SK-N-DZ (cell line): ENCODE measurements around the gene TRIM43B. TPM values are rescaled to one million over a fixed set of nuclear protein-coding genes. Genes with fewer than 3 reads are reported as not detected.
"Not testable (repeated sequence)": the region's sequence is repeated elsewhere in the genome, so short reads cannot be mapped to it uniquely, and the experiment has no call there.

Experiments used
- DNase-seq: peaks from one replicate; pipeline ENCODE4 v3.0.0-alpha.2; 2015; ENCODE audit warnings: low spot score
- polyA plus RNA-seq, 2 experiments: library from polyadenylated mRNA; depleted of rRNA; stranded (reverse); fragments of >200 nt; gene quantifications; 2 replicates each; pipeline ENCODE4 v1.2.3, GENCODE V29; 2014

The TRIM43B gene
- polyA plus RNA-seq (2014; cell fraction: cytosol; rRNA removed) = not detected in 2 replicates
- not detected in 2 replicates for polyA plus RNA-seq (2014; cell fraction: nucleus; rRNA removed)

DNA sequence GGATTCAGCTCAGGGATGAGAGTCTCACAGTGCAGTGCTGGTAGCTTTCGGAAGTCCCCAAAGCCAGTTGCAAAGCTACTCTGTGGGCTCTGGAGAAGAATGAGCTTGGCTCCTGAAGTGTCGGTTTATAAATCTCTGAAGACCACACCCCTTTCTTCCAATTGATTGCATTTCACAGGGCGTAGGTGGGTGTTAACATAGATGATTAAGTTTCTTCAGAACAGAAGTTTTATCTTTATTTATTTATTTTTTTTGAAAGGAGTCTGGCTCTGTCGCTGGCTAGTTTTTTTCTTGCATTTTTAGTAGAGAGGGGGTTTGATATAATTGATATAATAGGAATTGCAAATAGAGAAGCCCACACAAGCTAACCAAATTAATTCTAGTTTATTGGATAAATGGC, at the start of gene TRIM43B:
Gene TRIM43B, minus strand, starts transcription at position 101 of the 400 bp plus-strand sequence. CDS start 2,040 bp downstream, outside the sequence.
- DNase-seq = not testable (repeated sequence)

DNA sequence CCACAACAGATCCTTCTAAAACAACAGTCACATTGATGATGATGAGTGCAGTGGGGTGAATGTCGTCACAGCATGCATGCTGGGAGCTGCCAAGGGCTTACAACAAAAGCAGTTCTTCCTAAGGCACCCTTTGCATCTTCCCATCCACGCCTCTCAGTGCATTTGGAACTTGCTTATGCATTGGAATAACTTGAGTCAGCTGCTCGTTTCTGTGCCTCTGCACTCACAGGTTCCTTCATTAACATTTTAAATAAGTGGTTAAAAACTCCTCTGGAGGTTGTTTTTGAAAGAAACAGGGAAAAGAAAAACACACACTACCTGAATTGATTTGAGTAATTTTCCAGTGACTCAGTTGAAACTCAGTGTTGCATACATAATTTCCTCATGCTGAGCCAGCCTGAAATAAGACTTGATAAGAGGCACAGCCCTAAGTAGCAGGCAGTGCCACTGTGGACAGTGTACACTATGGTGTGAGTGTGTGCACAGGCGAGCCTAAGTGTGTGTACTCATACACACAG, 46.8 kb upstream of the TRIM43B start:
- DNase-seq = no peak

DNA sequence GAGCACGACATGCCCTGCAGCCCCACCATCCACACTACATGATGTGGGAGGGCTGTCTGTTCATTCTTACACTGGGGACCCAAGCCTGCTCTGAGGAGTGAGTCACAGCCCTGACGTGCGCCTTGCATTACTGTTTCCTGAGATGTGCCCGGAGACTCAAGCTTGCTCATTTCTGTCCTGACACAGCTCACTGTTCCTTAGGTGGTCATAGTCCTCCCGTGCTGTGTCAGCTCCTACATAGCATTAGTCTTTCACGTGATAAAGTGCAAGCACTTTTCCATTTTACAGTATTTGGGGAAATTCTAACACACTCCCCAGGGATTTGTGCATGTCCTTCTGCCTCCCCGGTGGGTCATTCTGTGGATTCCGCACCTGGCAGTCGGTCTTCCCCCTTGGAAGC, 46.2 kb upstream of the TRIM43B start:
- DNase-seq = no peak

DNA sequence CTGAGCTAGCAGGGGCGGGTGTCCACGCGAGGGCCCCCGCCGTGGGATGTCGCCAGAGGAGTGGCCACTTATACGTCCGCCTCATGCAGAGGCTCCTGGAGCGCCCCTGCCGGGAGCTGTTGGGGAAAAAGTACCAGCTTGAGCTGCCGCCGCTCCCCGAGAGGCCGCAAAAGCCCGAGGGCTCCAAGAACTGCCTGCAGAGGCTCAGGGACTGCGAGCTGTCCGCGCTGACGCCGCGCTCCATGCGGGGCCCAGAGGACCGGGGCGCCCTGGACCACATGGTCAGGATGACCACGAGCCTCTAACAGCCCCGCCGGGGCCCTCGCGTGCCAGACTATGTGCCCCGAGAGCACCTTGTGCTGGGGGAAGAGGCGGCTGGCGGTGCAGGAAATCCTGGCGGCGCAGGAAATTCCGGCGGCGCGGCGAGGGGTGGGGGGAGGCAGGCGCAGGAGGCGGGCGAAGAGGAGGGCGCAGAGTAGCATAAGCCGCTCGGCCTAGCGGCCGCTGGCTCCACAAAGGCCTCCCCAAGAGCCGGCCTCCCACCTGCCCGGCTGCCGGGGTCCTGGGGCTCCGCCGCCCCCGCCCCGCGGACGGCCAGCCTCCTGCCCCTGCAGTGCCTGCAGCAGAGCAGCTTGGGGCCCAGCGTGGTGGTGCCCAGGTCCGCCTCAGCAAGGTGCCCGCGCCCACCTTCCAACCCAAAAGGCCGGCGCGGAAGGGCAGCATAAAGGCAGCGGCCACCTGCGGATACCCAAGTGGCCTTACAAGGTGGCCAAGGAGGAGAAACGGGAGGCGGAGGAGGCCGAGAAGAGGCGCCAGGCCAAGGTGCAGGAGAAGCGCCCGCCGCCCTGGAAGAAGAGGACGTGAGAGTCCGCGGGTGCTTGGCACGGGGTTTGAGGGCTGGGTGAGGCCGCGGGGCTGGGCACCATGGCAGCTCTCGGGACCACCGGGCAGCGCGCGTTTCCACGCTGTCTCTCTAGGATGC, 42.1 kb upstream of the TRIM43B start:
- no peak for DNase-seq

DNA sequence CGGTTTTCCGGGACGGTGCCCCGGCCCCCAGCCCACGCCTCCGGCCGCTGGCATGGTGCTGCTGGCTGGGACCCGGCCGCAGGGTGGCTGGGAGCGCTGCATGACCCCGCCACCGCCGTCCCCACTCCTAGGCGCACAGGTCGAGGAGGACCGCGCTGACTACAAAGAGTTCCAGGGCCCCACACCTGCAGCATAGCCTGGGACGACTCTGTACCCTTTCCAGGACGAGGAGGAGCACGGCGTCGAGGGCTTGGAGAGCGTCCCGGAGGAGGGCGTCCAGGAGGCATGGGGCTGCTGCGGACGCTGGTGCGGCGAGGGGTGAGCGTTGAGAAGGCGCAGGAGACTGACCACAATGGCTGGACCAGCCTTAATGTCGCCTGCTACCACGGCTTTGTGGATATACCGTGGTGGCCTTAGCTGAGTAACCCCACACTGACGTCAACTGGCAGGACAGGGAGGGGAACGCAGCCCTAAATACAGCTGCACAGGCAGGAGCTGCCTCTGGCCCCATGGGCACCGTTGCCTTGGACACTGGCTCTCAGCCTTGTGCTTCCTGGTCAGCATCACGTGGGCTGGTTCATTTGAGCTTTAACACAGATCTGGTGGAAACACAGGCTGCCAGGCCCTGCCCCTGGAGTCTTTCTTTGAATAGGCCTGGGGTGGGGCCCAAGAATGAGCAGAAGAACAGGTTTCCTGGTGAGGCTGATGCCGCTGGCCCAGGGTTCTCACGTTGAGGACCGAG, 40.9 kb upstream of the TRIM43B start:
- no peak for DNase-seq

DNA sequence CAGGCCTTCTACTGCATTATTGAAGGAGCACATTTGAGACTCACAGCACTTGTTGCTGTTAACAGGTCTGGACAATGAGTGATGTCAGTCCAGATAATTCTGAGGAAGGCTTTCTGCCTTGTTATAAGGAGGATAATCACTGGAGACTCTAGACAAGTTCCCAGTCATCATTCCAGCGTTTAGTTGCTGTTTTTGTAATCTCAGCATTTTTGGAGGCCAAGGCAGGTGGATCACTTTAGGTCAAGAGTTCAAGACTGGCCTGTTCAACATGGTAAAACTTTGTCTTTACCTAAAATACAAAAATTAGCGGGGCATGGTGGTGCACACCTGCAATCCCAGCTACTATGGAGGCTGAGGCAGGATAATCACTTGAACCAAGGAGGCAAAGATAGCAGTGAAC, 39.6 kb upstream of the TRIM43B start:
- no peak for DNase-seq

DNA sequence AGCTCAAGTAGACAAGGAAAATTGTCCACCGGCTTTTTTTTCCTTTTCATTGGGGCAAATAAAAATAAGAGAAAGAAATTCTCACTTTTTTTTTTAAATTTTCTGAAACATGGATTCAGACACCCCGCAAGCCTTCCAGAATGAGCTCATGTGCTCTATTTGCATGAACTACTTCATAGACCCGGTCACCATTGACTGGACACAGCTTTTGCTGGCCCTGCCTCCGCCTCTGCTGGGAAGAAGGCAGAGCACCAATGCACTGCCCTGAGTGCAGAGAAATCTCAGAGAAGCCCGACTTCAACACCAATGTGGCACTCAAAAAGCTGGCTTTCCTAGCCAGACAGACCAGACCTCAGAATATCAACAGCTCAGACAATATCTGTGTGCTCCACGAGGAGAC, 30.2 kb upstream of the TRIM43B start:
- DNase-seq = no peak

DNA sequence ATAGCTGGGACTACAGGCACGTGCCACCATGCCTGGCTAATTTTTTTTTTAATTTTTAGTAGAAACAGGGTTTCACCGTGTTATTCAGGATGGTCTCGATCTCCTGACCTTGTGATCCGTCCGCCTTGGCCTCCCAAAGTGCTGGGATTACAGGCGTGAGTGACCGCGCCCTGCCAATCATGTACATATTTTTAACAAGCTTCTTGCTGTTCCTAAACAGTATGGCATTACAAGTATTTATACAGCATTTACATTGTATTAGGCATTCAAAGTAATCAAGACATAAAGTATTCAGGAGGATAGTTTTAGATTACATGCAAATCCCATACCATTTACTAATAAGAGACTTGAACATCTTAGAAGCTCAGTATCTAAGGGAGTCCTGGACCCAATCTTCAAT, 29.7 kb upstream of the TRIM43B start:
- DNase-seq = not testable (repeated sequence)

DNA sequence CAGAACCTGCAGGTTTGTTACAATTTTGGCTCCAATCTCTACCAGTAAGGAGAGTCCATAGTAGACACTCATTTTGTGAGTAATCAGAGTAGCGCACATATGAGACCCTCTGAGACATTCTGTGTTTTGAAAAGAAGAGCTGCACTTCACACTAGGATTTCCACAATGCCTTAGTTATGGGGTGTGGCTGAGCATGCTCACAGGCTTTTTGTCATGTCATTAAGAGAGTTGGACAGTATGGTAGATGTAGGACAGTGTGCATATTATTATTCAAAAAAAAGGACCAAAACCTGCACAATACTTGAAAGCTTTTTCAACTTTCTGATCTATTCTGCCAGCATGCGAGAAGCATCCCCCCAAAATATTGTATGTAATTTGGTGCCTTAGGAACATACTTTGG, 24.9 kb upstream of the TRIM43B start:
- DNase-seq = no peak

DNA sequence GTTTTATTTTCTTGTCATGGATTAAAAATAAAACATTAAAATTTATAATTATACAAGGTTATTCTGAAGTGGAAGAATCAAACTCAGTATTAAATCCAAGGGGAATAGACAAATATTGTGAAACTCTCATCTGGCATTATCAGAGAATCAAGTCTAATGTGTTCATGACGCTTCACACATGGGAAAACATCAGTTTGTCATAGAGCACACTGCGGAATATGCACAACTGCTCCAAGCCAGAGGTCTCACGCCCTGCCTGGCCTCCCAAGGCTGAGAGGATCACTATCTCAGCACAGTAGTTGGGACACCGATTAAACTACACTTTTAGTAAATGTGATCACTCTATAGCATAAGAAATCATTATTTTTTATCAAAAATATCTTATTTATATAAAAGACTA, 20.7 kb upstream of the TRIM43B start:
- DNase-seq = no peak

DNA sequence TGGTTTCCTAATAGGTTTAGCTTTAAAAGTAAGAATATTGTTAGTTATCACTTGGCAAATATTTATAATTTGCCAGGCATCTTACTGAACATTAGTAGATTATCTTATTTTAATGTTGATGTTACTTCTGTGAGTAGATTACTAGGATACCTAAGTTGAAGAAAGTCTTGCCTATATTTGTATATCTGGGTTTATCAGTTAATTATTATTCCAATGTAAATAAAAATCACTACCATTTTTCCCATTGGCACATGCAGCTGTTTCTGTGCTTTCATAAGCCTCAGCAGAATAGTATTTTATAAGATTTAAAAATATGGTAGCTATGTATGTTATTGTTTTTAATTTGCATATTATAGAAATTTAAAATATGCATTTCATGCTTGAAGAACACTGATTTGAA, 16.3 kb upstream of the TRIM43B start:
- DNase-seq = no peak

DNA sequence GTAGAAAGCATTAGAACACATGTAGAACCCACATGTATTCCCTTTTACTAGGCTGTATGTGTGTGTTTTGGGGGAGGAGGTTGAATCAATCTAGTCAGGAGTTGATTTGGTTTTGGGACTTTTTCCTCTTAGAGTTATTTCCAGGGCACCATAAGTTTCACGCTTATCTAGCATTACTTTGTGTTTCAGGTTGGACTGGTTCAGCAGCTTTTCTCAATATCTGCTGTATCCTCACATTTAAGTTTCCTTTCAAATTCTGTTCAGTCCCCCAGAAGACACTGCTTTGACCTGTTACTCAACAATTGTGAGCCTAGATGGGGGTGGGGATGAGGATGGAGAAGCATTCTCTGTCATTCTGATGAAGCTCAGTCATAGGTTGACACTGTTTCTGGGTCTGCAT, 7.5 kb upstream of the TRIM43B start:
- DNase-seq = not testable (repeated sequence)

DNA sequence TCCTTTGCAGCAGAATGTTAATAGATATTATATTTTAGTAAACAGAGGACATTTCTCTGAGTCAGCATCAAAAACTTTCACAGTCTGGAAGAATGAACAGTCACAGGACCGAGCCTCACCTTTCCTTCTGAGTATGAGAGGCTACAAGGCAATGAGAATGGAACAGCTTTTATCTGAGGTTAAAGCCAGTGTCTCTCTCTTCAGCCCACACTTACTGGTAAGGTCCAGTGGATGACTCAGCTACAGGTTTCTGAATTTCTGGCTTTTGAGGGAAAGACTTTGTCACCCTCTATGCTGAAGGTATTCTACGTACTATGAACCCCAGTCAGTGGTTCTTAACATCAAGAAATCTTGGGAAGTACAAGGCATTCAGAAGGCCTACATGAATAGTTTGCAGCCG, 9.5 kb downstream of the TRIM43B start:
- DNase-seq = not testable (repeated sequence)

DNA sequence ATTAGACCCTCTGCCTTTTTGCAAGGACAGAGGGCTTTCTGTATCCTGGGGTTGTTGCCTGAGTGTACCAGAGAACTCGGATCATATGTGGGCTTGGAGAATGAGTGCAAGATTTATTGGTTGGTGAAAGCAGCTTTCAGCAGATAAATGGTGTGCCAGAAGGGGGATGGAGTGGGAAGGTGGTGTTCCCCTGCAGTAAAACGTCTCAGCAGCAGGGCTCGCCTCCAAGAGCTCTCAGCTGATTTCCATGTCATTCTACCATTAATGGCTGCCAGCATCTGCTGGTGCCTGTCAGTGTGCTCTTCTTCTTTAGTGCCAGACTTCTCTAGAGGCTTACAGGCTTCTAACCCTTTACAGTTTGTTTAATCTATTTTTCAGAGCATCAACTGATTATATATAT, 16.6 kb downstream of the TRIM43B start:
- not testable (repeated sequence) for DNase-seq

DNA sequence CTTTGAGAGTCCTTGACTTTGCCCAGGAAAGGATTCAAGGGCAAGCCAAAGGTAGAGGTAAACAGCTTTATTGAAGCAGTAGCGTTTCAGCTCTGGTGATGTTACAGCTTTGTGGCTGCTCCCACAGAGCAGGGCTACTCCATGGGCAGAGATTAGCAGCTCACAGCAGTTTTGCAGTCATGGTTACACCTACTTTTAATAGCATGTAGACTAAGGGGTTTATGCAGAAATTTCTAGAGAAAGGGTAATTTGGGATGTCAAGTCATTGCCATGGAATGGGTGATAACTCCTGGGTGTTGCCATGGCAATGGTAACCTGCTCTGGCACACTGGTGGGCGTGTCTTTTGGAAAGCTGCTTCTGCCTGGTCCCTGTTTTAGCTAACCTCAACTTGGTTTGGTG, 18.0 kb downstream of the TRIM43B start:
- DNase-seq = not testable (repeated sequence)

DNA sequence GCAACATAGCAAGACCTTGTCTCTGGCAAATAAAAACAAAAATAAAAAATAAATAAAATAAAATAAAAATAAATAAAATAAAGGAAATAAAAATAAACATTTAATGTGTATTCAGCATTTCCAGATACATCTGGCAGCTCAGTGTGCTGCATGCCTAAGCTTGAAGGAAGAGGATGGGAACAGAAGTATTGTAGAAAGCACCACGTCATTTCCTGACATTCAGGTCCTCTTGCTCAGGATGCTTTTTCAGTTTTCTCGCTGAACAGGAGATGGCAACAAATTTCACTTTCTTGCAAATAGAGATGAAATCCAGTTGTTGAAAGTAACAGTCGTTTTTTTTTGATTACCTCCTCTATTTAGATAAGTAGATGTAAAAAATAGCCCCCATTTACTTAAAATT, 21.3 kb downstream of the TRIM43B start:
- DNase-seq = not testable (repeated sequence)

DNA sequence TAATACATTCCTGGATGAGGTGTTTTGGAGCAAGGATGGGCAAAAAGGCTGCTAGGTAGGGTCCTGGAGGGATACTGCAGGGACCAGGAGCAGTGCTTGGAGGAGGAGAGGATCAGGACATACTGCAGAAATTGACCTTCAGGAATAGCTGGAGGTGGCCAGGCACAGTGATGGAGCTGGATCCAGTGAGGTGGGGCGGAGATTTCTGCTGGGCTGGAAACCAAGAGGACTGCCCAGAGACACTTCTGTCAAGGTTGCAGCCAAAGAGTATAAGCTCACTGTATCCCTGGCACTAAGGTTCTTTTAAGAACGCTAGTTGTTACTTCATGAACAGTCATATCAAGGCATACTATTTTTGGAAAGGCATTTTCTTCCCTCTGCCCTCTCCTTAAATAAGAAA, 39.2 kb downstream of the TRIM43B start:
- not testable (repeated sequence) for DNase-seq

DNA sequence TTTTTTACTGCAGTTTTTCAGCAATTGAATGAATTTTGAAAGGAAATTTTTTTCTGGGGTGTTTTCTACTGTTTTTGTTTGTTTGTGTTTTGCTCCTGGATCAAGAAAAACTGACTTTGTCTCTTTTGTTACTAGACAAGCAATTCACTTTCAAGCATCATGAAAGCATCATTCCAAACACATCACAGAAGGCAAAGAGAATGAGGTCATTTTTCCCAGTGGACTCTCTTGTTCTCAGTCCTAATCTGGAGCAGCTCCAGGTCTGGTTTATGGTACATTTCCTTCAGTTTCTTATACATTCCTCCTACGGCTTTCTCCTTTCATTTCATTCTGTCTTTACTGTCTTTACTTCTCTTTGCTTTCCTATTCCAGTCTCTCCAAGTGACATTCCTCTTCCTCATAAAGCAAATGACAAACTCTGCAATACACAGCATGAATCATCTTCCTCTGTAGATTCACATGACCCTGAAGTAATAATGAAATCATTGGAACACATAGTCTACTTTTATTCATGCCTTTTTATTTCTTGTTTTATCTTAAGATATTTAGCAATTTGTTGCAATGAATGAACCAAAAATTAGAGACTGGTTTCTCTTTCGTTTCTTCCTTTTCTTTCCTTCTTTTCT, 42.0 kb downstream of the TRIM43B start:
- not testable (repeated sequence) for DNase-seq

DNA sequence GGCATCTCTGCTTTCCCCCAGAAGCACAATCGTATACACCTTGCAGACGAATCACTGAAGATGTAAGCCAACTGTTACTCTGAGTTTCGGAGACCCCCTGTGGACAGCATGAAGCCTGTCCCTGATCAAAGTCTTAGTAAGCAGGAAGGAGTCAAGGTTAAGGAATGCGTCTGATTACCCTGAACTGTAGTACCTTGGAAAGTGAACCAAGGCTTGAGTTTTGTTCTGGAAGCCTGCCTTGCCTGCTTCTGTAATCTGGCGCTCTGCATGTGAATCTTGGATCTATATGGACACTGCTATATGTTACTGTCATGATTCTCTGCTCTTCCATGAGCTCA, 48.7 kb downstream of the TRIM43B start:
- DNase-seq = not testable (repeated sequence)

DNA sequence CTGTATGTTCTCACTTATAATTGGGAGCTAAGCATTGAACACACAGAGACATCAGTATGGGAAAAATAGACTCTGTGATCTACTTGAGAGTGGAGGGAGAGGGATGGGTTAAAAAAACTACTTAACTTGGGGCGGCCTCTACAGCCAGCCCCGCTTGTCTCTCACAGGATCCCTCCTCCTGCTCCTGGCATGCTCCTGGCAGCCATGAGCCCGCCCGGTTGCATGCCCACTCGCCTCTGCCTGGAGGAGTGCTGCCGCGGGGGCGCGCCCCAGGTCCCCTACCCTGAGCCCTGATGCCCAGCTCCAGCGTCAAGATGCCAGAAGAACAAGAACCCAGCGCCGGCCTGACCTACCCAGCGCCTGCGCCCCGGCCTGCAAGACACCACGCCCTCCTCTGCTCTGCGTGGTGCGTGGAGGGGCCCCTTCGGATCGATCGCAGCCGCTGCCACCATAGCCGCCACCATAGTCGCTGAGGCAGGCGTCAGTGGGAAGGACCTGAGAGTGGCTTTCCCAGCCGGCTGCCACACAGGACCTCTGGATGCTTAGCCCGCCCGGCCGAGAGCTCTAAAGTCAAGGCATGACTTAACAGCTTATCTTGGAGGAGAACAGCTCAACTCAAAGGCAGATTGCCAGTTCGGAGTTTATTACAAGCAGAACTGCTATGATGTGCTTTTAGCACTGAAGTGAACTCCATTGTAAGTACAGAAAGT, 49.2 kb downstream of the TRIM43B start:
- DNase-seq = not testable (repeated sequence)

DNA sequence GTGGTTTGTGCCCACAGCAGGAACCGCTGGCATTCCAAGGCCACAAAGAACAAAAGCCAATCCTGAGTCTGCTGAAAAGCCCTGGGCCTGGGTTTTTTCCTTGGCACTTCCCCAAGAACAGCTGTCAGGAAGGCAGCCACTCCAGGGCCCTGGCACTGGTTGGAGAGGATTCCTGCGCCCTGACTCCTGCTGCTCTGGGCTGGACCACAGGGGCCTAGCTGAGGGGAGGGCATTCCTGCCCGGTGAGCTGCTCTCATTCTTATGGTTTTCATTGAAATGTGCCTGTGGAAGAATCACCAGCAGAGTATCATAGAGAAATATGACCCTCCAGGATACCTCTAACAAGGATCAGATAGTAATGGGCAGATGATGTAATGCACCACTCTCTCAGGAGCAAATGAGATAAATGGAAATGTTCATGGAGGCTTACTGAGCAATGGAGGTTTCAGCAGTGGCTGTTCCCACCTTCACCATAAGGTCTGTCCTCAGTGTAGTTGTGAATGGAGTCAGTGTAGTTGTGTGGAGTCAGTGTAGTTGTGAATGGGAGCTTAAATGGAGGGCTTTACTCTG, 50.0 kb downstream of the TRIM43B start:
- DNase-seq = not testable (repeated sequence)
